Measurements from ENCODE around the gene RNF44. TPM values are rescaled to one million over a fixed set of nuclear protein-coding genes. Genes with fewer than 3 reads are reported as not detected.

Gene RNF44
- total RNA-seq, 2 donors from 2014 or later, result 10.9 to 38.6 TPM

- H3K27me3 ChIP-seq, result no peaks in the 10 kb centered on the region
- H3K4me1 ChIP-seq, result peaks cover 35% of the 10 kb centered on the region
- ATAC-seq, result no peak
- no peak for DNase-seq
- TF ChIP-seq POLR2A (IDR thresholded peaks at IDR 0.05) (no peak), CTCF (IDR thresholded peaks at IDR 0.05) (no peak)
- no peak overlapping the region for H3K27ac ChIP-seq
- H3K36me3 ChIP-seq (replicated peaks in 1 of 2; ENCODE audit: insufficient read depth in 1 of 2, low read depth in 2 of 2), result no peaks in the 10 kb centered on the region
- 70 to 95% methylated on average over 8 of the region's 8 CpGs for WGBS, 2 donors
- intact Hi-C loops (cut with DNase I), result no loop called here
- no peak overlapping the region for H3K4me3 ChIP-seq
- H3K9me3 ChIP-seq, result no peaks in the 10 kb centered on the region
These were observed 3.7 kb upstream of the RNF44 start for GRCh38 chr5:176540956-176541337.

- ATAC-seq (no peak), DNase-seq (no peak)
- H3K4me3 ChIP-seq, result no peak overlapping the region
- intact Hi-C loops (cut with DNase I), result no loop called here
- WGBS, 2 donors, result 77 to 80% methylated on average over 2 to 8 of the region's 8 CpGs
- TF ChIP-seq POLR2A (IDR thresholded peaks at IDR 0.05), result no peak
- no peak for TF ChIP-seq CTCF (IDR thresholded peaks at IDR 0.05)
- no peaks in the 10 kb centered on the region for H3K27me3 ChIP-seq
- no peak overlapping the region for H3K27ac ChIP-seq
- H3K4me1 ChIP-seq, result peaks cover 40% of the 10 kb centered on the region
- H3K9me3 ChIP-seq, result no peaks in the 10 kb centered on the region
- no peaks in the 10 kb centered on the region for H3K36me3 ChIP-seq (replicated peaks in 1 of 2; ENCODE audit: insufficient read depth in 1 of 2, low read depth in 2 of 2)
These were observed 3.3 kb upstream of the RNF44 start for GRCh38 chr5:176540476-176540899.

GRCh38 chr5:176538989-176539384, 1.8 kb upstream of the RNF44 start:
- TF ChIP-seq POLR2A (IDR thresholded peaks at IDR 0.05) (no peak), CTCF (IDR thresholded peaks at IDR 0.05) (no peak)
- intact Hi-C loops (cut with DNase I), result no loop called here

GRCh38 chr5:176538230-176538988, 1.2 kb upstream of the RNF44 start:
- DNase-seq, result no peak
- H3K4me1 ChIP-seq, result peaks cover 53% of the 10 kb centered on the region
- ATAC-seq, result no peak
- intact Hi-C loops (cut with DNase I), result no loop called here
- peak overlapping the region; percentile 53 to 98 (median 90) for H3K27ac ChIP-seq
- TF ChIP-seq POLR2A (IDR thresholded peaks at IDR 0.05) (no peak), CTCF (IDR thresholded peaks at IDR 0.05) (no peak)
- 22 to 23% methylated on average over 13 of the region's 13 CpGs for WGBS, 2 donors
- no peak overlapping the region for H3K4me3 ChIP-seq
- no peaks in the 10 kb centered on the region for H3K36me3 ChIP-seq (replicated peaks in 1 of 2; ENCODE audit: insufficient read depth in 1 of 2, low read depth in 2 of 2)
- no peaks in the 10 kb centered on the region for H3K27me3 ChIP-seq
- H3K9me3 ChIP-seq, result no peaks in the 10 kb centered on the region

More at GRCh38 chr5:176538989-176539384, 1.8 kb upstream of the RNF44 start:
- peaks cover 53% of the 10 kb centered on the region for H3K4me1 ChIP-seq
- no peak overlapping the region for H3K27ac ChIP-seq
- 34 to 41% methylated on average over 5 of the region's 5 CpGs for WGBS, 2 donors
- no peaks in the 10 kb centered on the region for H3K27me3 ChIP-seq
- no peaks in the 10 kb centered on the region for H3K36me3 ChIP-seq (replicated peaks in 1 of 2; ENCODE audit: insufficient read depth in 1 of 2, low read depth in 2 of 2)
- no peaks in the 10 kb centered on the region for H3K9me3 ChIP-seq
- ATAC-seq (no peak), DNase-seq (no peak)
- H3K4me3 ChIP-seq, result no peak overlapping the region
